ENCODE data around the gene KCNF1.

KCNF1 gene

GRCh38 chr2:10905006-10905861 is 6.5 kb upstream of the KCNF1 start:
- FAIRE-seq: no peak

- FAIRE-seq: no peak
Measured at GRCh38 chr2:10905862-10906143, 5.9 kb upstream of the KCNF1 start.

- FAIRE-seq: no peak
Measured at GRCh38 chr2:10906926-10907625, 4.7 kb upstream of the KCNF1 start.

- FAIRE-seq: no peak
Measured at GRCh38 chr2:10908195-10908594, 3.5 kb upstream of the KCNF1 start.

- FAIRE-seq: no peak
Measured at GRCh38 chr2:10909050-10909995, 2.4 kb upstream of the KCNF1 start.

- no peak for FAIRE-seq
Measured at GRCh38 chr2:10909996-10910341, 1.8 kb upstream of the KCNF1 start.

GRCh38 chr2:10910625-10911024 is 1.1 kb upstream of the KCNF1 start:
- FAIRE-seq: no peak

- no peak for FAIRE-seq
Measured at GRCh38 chr2:10912076-10912731, 470 bp downstream of the KCNF1 start.

GRCh38 chr2:10912796-10913455 is 1.2 kb downstream of the KCNF1 start:
- FAIRE-seq: no peak

- no peak for FAIRE-seq
Measured at GRCh38 chr2:10913501-10914271, 2.0 kb downstream of the KCNF1 start.

- FAIRE-seq: no peak
Measured at GRCh38 chr2:10914272-10914693, 2.5 kb downstream of the KCNF1 start.

GRCh38 chr2:10915236-10915635 is 3.5 kb downstream of the KCNF1 start:
- FAIRE-seq: no peak

- FAIRE-seq: no peak
Measured at GRCh38 chr2:10915731-10916276, 4.1 kb downstream of the KCNF1 start.

GRCh38 chr2:10916953-10917352 is 5.2 kb downstream of the KCNF1 start:
- FAIRE-seq: no peak

GRCh38 chr2:10917927-10918326 is 6.2 kb downstream of the KCNF1 start:
- no peak for FAIRE-seq

- FAIRE-seq: no peak
Measured at GRCh38 chr2:10918661-10919409, 7.1 kb downstream of the KCNF1 start.

- no peak for FAIRE-seq
Measured at GRCh38 chr2:10919410-10919770, 7.7 kb downstream of the KCNF1 start.

GRCh38 chr2:10919771-10920621 is 8.3 kb downstream of the KCNF1 start:
- no peak for FAIRE-seq

GRCh38 chr2:10920764-10921388 is 9.1 kb downstream of the KCNF1 start:
- FAIRE-seq: no peak
